ENCODE measurements around the gene SERPINA3.

The SERPINA3 gene

GRCh38 chr14:94613720-94614644 lies 1.8 kb downstream of the SERPINA3 start:
- DNase-seq, result no peak
- TF ChIP-seq POLR2A (IDR thresholded peaks at IDR 0.05; ENCODE audit: low read length), result no peak
- no peak for TF ChIP-seq GATA1 (IDR thresholded peaks at IDR 0.05; ENCODE audit: low read depth, low read length)

DNA sequence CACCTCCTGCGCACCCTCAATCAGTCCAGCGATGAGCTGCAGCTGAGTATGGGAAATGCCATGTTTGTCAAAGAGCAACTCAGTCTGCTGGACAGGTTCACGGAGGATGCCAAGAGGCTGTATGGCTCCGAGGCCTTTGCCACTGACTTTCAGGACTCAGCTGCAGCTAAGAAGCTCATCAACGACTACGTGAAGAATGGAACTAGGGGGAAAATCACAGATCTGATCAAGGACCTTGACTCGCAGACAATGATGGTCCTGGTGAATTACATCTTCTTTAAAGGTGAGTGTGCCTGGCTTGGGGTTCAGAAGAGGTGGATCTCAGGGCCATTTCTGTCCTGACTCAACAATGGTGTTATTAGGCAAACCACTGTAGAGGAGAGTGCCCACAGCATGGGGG lies 2.6 kb downstream of the SERPINA3 start:
- no peak for TF ChIP-seq GATA1 (IDR thresholded peaks at IDR 0.05; ENCODE audit: low read depth, low read length)
- TF ChIP-seq POLR2A (IDR thresholded peaks at IDR 0.05; ENCODE audit: low read length), result no peak
- DNase-seq, result no peak

- TF ChIP-seq POLR2A (IDR thresholded peaks at IDR 0.05; ENCODE audit: low read length) (no peak), GATA1 (IDR thresholded peaks at IDR 0.05; ENCODE audit: low read depth, low read length) (no peak)
Observed at GRCh38 chr14:94615254-94615653, 3.1 kb downstream of the SERPINA3 start.

DNA sequence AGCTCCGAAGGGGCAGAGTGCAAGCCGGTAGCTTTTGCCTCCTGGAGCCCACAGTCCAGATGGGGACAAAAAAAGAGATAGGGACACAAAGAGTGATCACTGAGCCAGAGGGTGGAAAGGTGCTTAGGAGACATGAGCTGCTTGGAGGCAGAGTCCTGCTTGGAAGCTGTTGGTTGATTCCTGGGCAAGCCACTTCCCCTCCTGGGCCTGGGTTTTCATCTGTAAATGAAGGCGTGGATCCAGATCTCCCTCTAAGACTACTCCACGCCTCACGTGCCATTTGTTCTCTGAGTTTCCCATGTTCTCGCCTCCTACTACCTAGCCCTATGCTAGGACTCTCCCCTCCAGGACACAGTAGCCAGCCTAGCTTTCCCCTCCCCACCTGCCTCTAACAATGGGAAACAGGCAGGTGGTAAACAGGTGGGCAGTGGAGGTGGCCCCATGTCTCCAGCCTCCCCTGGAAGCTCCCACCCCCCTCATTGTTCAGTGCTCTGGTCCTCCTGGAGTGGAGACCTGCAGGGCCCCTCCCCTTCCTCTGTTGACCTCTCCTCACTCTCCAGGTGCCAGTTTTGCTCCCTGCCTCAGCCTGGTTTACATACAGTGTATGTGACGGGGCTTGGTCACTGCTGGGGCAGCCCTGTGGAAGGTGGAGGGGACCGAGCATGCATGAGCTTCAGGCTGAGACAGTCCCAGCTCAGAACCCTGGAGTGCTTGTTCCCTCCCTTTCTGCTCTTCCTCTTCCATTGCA lies 3.8 kb downstream of the SERPINA3 start:
- TF ChIP-seq POLR2A (IDR thresholded peaks at IDR 0.05; ENCODE audit: low read length), result no peak
- TF ChIP-seq GATA1 (IDR thresholded peaks at IDR 0.05; ENCODE audit: low read depth, low read length), result no peak
- DNase-seq, result no peak

More at GRCh38 chr14:94615254-94615653, 3.1 kb downstream of the SERPINA3 start:
- DNase-seq, result no peak

DNA sequence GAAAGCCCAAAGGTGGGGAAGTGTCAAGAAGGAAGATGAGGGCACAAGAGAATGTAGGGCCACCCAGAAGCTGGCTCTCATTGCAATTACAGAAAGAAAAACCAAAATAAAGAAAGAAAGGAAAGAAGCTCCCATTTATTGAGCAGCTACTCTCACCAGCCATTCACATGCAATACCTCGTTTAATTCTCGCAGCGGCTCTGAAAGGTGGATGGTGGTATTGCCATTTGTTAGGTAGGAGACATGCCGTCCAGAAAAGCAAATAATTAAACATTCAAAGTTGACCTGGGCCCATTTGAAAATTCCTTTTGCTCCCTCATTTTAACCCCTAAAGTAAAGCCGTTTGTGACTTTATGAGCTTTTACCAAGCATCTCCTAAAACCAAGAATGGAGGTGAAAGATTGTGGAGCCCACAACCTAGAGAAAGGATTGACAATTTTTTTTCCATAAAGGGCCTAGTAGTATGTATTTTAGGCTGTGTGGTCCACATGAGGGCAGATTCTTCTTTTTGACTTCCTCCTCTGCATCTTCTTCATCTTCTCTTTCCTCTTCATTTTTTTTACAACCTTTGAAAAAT lies 5.3 kb downstream of the SERPINA3 start:
- DNase-seq, result no peak
- TF ChIP-seq POLR2A (IDR thresholded peaks at IDR 0.05; ENCODE audit: low read length), result no peak

GRCh38 chr14:94617988-94618822 lies 6.0 kb downstream of the SERPINA3 start:
- TF ChIP-seq POLR2A (IDR thresholded peaks at IDR 0.05; ENCODE audit: low read length) (no peak), GATA1 (IDR thresholded peaks at IDR 0.05; ENCODE audit: low read depth, low read length) (no peak)
- no peak for DNase-seq

- no peak for DNase-seq
- TF ChIP-seq POLR2A (IDR thresholded peaks at IDR 0.05; ENCODE audit: low read length) (no peak), GATA1 (IDR thresholded peaks at IDR 0.05; ENCODE audit: low read depth, low read length) (no peak)
Observed at GRCh38 chr14:94619297-94619696, 7.1 kb downstream of the SERPINA3 start.

DNA sequence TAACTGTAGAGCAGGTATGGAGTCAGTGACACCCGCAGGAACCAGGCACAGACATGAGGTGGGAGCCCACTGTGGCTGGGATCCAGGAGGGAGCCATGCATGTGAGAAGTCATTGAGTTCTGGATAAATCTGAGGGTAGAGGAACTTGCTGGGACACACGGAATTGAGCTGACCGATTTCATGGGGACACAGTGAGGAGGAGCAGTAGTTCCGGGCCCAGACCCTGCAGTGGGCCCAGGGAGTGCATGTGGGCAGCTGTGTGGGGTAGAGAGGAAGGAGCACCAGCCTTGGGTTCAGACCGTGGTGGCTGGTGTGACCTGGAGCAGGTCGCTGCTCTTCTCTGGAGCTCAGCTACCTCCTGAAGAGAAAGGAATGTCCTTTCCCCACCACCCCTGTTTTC lies 8.4 kb downstream of the SERPINA3 start:
- DNase-seq, result no peak
- TF ChIP-seq POLR2A (IDR thresholded peaks at IDR 0.05; ENCODE audit: low read length), result no peak
- no peak for TF ChIP-seq GATA1 (IDR thresholded peaks at IDR 0.05; ENCODE audit: low read depth, low read length)

- DNase-seq, result no peak
- TF ChIP-seq GATA1 (IDR thresholded peaks at IDR 0.05; ENCODE audit: low read depth, low read length) (no peak), POLR2A (IDR thresholded peaks at IDR 0.05; ENCODE audit: low read length) (no peak)
Observed at GRCh38 chr14:94621358-94622134, 9.4 kb downstream of the SERPINA3 start.

GRCh38 chr14:94622653-94623421 lies 10.6 kb downstream of the SERPINA3 start:
- TF ChIP-seq GATA1 (IDR thresholded peaks at IDR 0.05; ENCODE audit: low read depth, low read length) (no peak), POLR2A (IDR thresholded peaks at IDR 0.05; ENCODE audit: low read length) (no peak)
- no peak for DNase-seq

GRCh38 chr14:94623422-94623809 lies 11.2 kb downstream of the SERPINA3 start:
- TF ChIP-seq GATA1 (IDR thresholded peaks at IDR 0.05; ENCODE audit: low read depth, low read length), result no peak
- TF ChIP-seq POLR2A (IDR thresholded peaks at IDR 0.05; ENCODE audit: low read length), result no peak
- no peak for DNase-seq

DNA sequence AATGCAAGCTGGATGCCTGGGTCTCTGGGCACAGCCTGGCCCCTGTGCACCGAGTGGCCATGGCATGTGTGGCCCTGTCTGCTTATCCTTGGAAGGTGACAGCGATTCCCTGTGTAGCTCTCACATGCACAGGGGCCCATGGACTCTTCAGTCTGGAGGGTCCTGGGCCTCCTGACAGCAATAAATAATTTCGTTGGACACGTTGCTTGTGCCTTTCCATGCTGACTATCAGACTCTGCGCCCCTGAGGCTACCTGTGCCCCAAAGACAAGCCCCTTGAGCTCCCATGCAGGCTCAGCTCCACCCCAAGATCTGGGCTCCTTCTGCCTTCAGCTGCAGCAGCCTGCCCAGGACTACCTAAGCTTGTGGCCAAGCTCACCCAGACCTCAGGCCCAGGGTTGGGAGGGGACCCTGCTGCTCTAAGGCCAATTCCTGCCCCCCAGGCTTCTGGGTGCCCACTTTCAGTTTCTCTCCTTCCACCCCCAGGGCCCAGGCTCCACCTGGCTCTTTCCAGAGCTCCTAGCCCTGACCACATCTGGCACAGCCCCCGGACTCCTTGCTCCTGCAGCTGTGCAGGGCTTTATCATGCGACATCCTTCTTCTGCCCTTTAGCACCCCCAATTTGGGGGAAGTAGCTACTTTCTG lies 11.8 kb downstream of the SERPINA3 start:
- no peak for TF ChIP-seq GATA1 (IDR thresholded peaks at IDR 0.05; ENCODE audit: low read depth, low read length)
- TF ChIP-seq POLR2A (IDR thresholded peaks at IDR 0.05; ENCODE audit: low read length), result no peak
- DNase-seq, result no peak
